Pancreas (tissue), 10 donors: ENCODE data around the gene PLEKHG2. TPM values are rescaled to one million over a fixed set of nuclear protein-coding genes. Genes with fewer than 3 reads are reported as not detected.
"Not testable (repeated sequence)": the region's sequence is repeated elsewhere in the genome, so short reads cannot be mapped to it uniquely, and the experiment has no call there.

ENCODE experiments used
- ATAC-seq, 4 donors: fragments of 200-7000 bp; cut with Tn5 transposase; one replicate each; pipeline versions ENCODE4 v1.8.0 to v1.9.1; 2020; ENCODE audit warnings: mild to moderate bottlenecking in 4 of 4, moderate library complexity in 4 of 4
- DNase-seq, 6 donors: peaks; one replicate each; pipeline ENCODE4 v3.0.0-alpha.2; 2020
- FAIRE-seq: peaks from 2 replicates; lab custom pipeline; 2012; peaks lifted over from hg19 to GRCh38; lab: Jason Lieb, UNC
- H3K27ac ChIP-seq, 4 donors: fragments of 200-600 bp; sonication (generic); 1 replicate in 3 of 4; 2 replicates in 1 of 4; pipeline versions ENCODE4 v1.5.0 to v1.8.0; 2020
- H3K27me3 ChIP-seq, 4 donors: fragments of 200-600 bp; one replicate each; pipeline ENCODE4 v1.8.0; 2021
- H3K36me3 ChIP-seq, 3 donors: fragments of 200-600 bp; sonication (generic) in 1 of 3; one replicate each; pipeline versions ENCODE4 v1.5.0 to v1.8.0; 2020 to 2021
- H3K4me1 ChIP-seq, 3 donors: fragments of 200-600 bp; one replicate each; pipeline ENCODE4 v1.8.0; 2021
- H3K4me3 ChIP-seq, 4 donors: fragments of 200-600 bp; sonication (generic) in 2 of 4; one replicate each; pipeline versions ENCODE4 v1.5.0 to v1.8.0; 2020 to 2021
- H3K9me3 ChIP-seq, 4 donors: fragments of 200-600 bp; one replicate each; pipeline ENCODE4 v1.8.0; 2021
- CTCF ChIP-seq, 4 donors: fragments of 200-600 bp; sonication (generic) in 3 of 4; IDR thresholded peaks; one replicate each; pipeline versions ENCODE4 v1.5.0 to v1.8.0; 2021; ENCODE audit warnings: antibody characterized with exemption in 4 of 4
- WGBS, 2 donors: extraction: QIAGEN DNeasy Blood & Tissue Kit; methylation state at CpG; one replicate each; pipeline ENCODE4 v1.1.7; 2013; 5-methylcytosine and 5-hydroxymethylcytosine counted together
- intact Hi-C, 3 donors: fragments of 100-400 bp; cut with DNase I; formaldehyde crosslinking; loops; one replicate each; pipeline versions ENCODE4 v1.11.1 to v1.14.2; 2022
- polyA plus RNA-seq, 2 donors: library from polyadenylated mRNA; stranded (reverse); fragments of 200-250 nt; gene quantifications; one replicate each; pipeline ENCODE4 v1.2.3, GENCODE V29; 2013
- total RNA-seq, 6 donors: library from RNA; stranded (reverse); fragmentation: NEBNext Ultra II Directional in 4 of 6; extraction: Animal tissue kit (Norgen Biotek cat#: 25700) in 4 of 6; gene quantifications; one replicate each; pipeline versions ENCODE4 v1.2.1 to v1.2.4, GENCODE V29; 2021 to 2023
- donor health status: healthy with polysubstance abuse.
- donor health status: DM: no; HTN: no; CAD: no; lungs with moderate emphysema.
- donor health status: DM: no; HTN: no; CAD: no.
- donor health status: control.
- donor health status: control.
- donor health status: Bipolar disorder and iron deficiency.
- donor health status: DM: yes; HTN: yes; CAD: no.
- donor health status: DM: no; HTN: no; CAD: no.
- donor health status: DM: no; HTN: no; CAD: no.
- donor health status: DM: yes; HTN: yes; CAD: no.

Gene PLEKHG2
- total and polyA plus RNA-seq, 8 donors = 3.1 to 15.0 (median 7.8) TPM

GRCh38 chr19:39377373-39378362, 34.8 kb upstream of the PLEKHG2 start:
- 88 to 89% methylated on average over 18 of the region's 18 CpGs for WGBS, 2 donors
- peaks cover 15 to 62% (median 28%) of the 10 kb centered on the region in 3 donors for H3K36me3 ChIP-seq
- ATAC-seq (no peak), DNase-seq (no peak), FAIRE-seq (no peak)
- no peaks in the 10 kb centered on the region for H3K9me3 ChIP-seq
- H3K4me1 ChIP-seq = peaks cover 0 to 2% (median 0%) of the 10 kb centered on the region in 3 donors
- intact Hi-C loops = no loop called here
- no peaks in the 10 kb centered on the region for H3K27me3 ChIP-seq
- H3K27ac ChIP-seq = no peak overlapping the region
- no peak for TF ChIP-seq CTCF (IDR thresholded peaks at IDR 0.05)
- no peak overlapping the region for H3K4me3 ChIP-seq

- H3K4me1 ChIP-seq, DNase-seq, intact Hi-C loops, ATAC-seq, H3K4me3 ChIP-seq, FAIRE-seq, H3K27me3 ChIP-seq, H3K27ac ChIP-seq, H3K9me3 ChIP-seq: not testable (repeated sequence)
- 94 to 99% methylated on average over 4 of the region's 4 CpGs for WGBS, 2 donors
- H3K36me3 ChIP-seq = peaks cover 15 to 69% (median 28%) of the 10 kb centered on the region in 3 donors
These were observed 33.1 kb upstream of the PLEKHG2 start for GRCh38 chr19:39379366-39379765.

- FAIRE-seq = no peak
- H3K36me3 ChIP-seq = peaks cover 15 to 69% (median 28%) of the 10 kb centered on the region in 3 donors
These were observed 32.5 kb upstream of the PLEKHG2 start for GRCh38 chr19:39379865-39380396.

GRCh38 chr19:39380521-39381502, 31.7 kb upstream of the PLEKHG2 start:
- H3K27ac ChIP-seq = no peak overlapping the region
- no peaks in the 10 kb centered on the region for H3K27me3 ChIP-seq
- no peak for ATAC-seq
- peaks cover 13 to 66% (median 28%) of the 10 kb centered on the region in 3 donors for H3K36me3 ChIP-seq
- H3K4me3 ChIP-seq = no peak overlapping the region
- no peak for DNase-seq
- no peaks in the 10 kb centered on the region for H3K4me1 ChIP-seq
- no peak for FAIRE-seq
- intact Hi-C loops = no loop called here
- TF ChIP-seq CTCF (IDR thresholded peaks at IDR 0.05) = no peak
- WGBS, 2 donors = 94% methylated on average over 17 of the region's 17 CpGs
- no peaks in the 10 kb centered on the region for H3K9me3 ChIP-seq

More at GRCh38 chr19:39379865-39380396, 32.5 kb upstream of the PLEKHG2 start:
- Histone ChIP-seq H3K4me3 (no peak overlapping the region), H3K27me3 (no peaks in the 10 kb centered on the region), H3K4me1 (no peaks in the 10 kb centered on the region), H3K27ac (no peak overlapping the region), H3K9me3 (no peaks in the 10 kb centered on the region)
- DNase-seq (no peak), ATAC-seq (no peak)
- TF ChIP-seq CTCF (IDR thresholded peaks at IDR 0.05) = no peak
- 91 to 93% methylated on average over 14 of the region's 14 CpGs for WGBS, 2 donors
- intact Hi-C loops = no loop called here
